Heart left ventricle (tissue), 13 donors: ENCODE results near the gene CKM.

Experiments
- CTCF ChIP-seq, 12 donors: fragments of 200-600 bp; sonication (generic) in 4 of 12; IDR thresholded peaks; one replicate each; pipeline versions ENCODE4 v1.5.0 to v1.8.0; 2018 to 2022; ENCODE audit warnings: antibody characterized with exemption in 12 of 12, mild to moderate bottlenecking in 5 of 12
- POLR2A ChIP-seq, 2 donors: fragments of 450-650 bp; IDR thresholded peaks; one replicate each; pipeline ENCODE4 v1.6.1; 2017; ENCODE audit warnings: antibody characterized with exemption in 2 of 2, mild to moderate bottlenecking in 2 of 2, moderate library complexity in 2 of 2
- donor health status: ischemic (EF 13 %, LVEDD 7.1; RV severe dilation, severe dysfunction).
- donor health status: DM: no; HTN: yes; CAD: no.
- donor health status: DM: no; HTN: no; CAD: no.
- donor health status: ischemic (EF 25% LVEDD 6.9; RV normal size, moderate dysfunction).
- donor health status: ischemic (EF 25% LVEDD 5.7; RV mildly dilated, moderate dysfunction).
- donor health status: ischemic (EF 35%, LVEDD 5.7; RV mildly dilated, moderate dysfunction).
- donor health status: nonischemic (EF 11% LVEDD 7.7; RV severe dilation, severe dysfunction).
- donor health status: DM: yes; HTN: yes; CAD: no.
- donor health status: PGD.
- donor health status: ischemic (EF 29% LVEDD 5.4; RV normal size, mild dysfunction).
- donor health status: nonischemic (EF 23%, LVEDD 6.1; RV moderate dilation, normal function).

- TF ChIP-seq CTCF (IDR thresholded peaks at IDR 0.05) (no peak), POLR2A (IDR thresholded peaks at IDR 0.05) (no peak)
These were observed 11.1 kb upstream of the CKM start for GRCh38 chr19:45333609-45334303.
